Renal cortical epithelial cell (primary cell): ENCODE measurements around the gene USP3. TPM values are rescaled to one million over a fixed set of nuclear protein-coding genes. Genes with fewer than 3 reads are reported as not detected.

Experiments
- total RNA-seq: library from RNA; depleted of rRNA; stranded (reverse); fragments of >200 nt; gene quantifications from 2 replicates; pipeline ENCODE4 v1.2.3, GENCODE V29; 2014

The USP3 gene
- total RNA-seq, 1 donor from 2014 or later: 60.7 TPM

Other genes with a start within 250 kb of the USP3 start
- 10.1 and 12.6 TPM in 2 replicates for gene APH1B, start 227.0 kb upstream of the USP3 start, total RNA-seq
- 19.6 and 26.4 TPM in 2 replicates for gene CA12, start 122.7 kb upstream of the USP3 start, total RNA-seq
- gene FBXL22, start 92.8 kb downstream of the USP3 start, total RNA-seq: 0.45 TPM in 1 of 2 replicates, not detected in the other